ENCODE results near the gene PEAK1.
A peak's percentile ranks its signal among the peaks of the same experiment; 100 is the strongest.

- TF ChIP-seq CTCF (IDR thresholded peaks at IDR 0.05) (peak; percentile 53 to 61), POLR2AphosphoS5 (IDR thresholded peaks at IDR 0.05) (no peak)
Observed at GRCh38 chr15:77118882-77119321, 301.0 kb downstream of the PEAK1 start.

Data from suprapubic skin (tissue), 3 donors.